K562 (cell line): Measurements from ENCODE around the gene PILRA. TPM values are rescaled to one million over a fixed set of nuclear protein-coding genes. Genes with fewer than 3 reads are reported as not detected.

Experiments used
- ARNT ChIP-seq, 2 experiments: fragments of 450-650 bp; IDR thresholded peaks; 2 replicates each; pipeline ENCODE4 v1.6.1; 2016; ENCODE audit warnings: mild to moderate bottlenecking in 1 of 2
- ASH1L ChIP-seq: fragments of 450-650 bp; IDR thresholded peaks from 2 replicates; pipeline ENCODE4 v1.6.1; 2018; ENCODE audit warnings: borderline replicate concordance, mild to moderate bottlenecking, low read depth; ENCODE audit not compliant: partially characterized antibody
- CCNT2 ChIP-seq: IDR thresholded peaks from 2 replicates; pipeline ENCODE4 v1.6.1; 2011; ENCODE audit warnings: borderline replicate concordance, low read depth, mild to moderate bottlenecking, moderate library complexity, mixed read lengths, low read length; ENCODE audit not compliant: insufficient read length; ENCODE audit errors: extremely low read depth
- CHD2 ChIP-seq: IDR thresholded peaks from 2 replicates; pipeline ENCODE4 v1.6.1; 2011; ENCODE audit warnings: low read depth, low read length
- DPF2 ChIP-seq: fragments of 450-650 bp; IDR thresholded peaks from 2 replicates; pipeline ENCODE4 v1.6.1; 2016
- EHMT2 ChIP-seq: fragments of 450-650 bp; IDR thresholded peaks from 2 replicates; pipeline ENCODE4 v1.6.1; 2018; ENCODE audit warnings: antibody characterized with exemption
- FOSL1 ChIP-seq: fragments of 200-800 bp; sonication (Bioruptor generic); conservative IDR thresholded peaks from 2 replicates; pipeline ENCODE4 v1.6.1; 2016; ENCODE audit warnings: missing genetic modification characterization, missing compliant biosample characterization
- KAT7 ChIP-seq: sonication (generic); formaldehyde crosslinking; IDR thresholded peaks from 2 replicates; pipeline ENCODE4 v1.8.0; 2022; ENCODE audit warnings: missing genetic modification reagents, mild to moderate bottlenecking, borderline replicate concordance
- KDM2B ChIP-seq: fragments of 250-450 bp; sonication (Bioruptor Pico); IDR thresholded peaks from 2 replicates; pipeline ENCODE4 v1.8.0; 2021; ENCODE audit warnings: mild to moderate bottlenecking, moderate library complexity
- KLF1 ChIP-seq: fragments of 450-650 bp; IDR thresholded peaks from 2 replicates; pipeline ENCODE4 v1.6.1; 2016; ENCODE audit warnings: missing genetic modification characterization, missing compliant biosample characterization
- NBN ChIP-seq: fragments of 450-650 bp; IDR thresholded peaks from 2 replicates; pipeline ENCODE4 v1.6.1; 2016; ENCODE audit warnings: low read depth, mild to moderate bottlenecking
- PTRF ChIP-seq: fragments of 450-650 bp; IDR thresholded peaks from 2 replicates; pipeline ENCODE4 v1.6.1; 2016; ENCODE audit warnings: mild to moderate bottlenecking, missing genetic modification characterization, missing compliant biosample characterization
- SLC30A9 ChIP-seq: fragments of 250-450 bp; sonication (Bioruptor Pico); IDR thresholded peaks from 2 replicates; pipeline ENCODE4 v1.8.0; 2022; ENCODE audit warnings: mild to moderate bottlenecking, moderate library complexity
- TAF7 ChIP-seq: fragments of 450-650 bp; IDR thresholded peaks from 2 replicates; pipeline ENCODE4 v1.6.1; 2016; ENCODE audit warnings: missing genetic modification characterization, missing compliant biosample characterization
- TBL1XR1 ChIP-seq, 2 experiments: IDR thresholded peaks; 2 replicates each; pipeline ENCODE4 v1.6.1; 2012; ENCODE audit warnings: improper control_type of control experiment in 2 of 2, low read length in 2 of 2, mild to moderate bottlenecking in 1 of 2
- ZNF444 ChIP-seq: fragments of 250-450 bp; sonication (Bioruptor Pico); IDR thresholded peaks from 2 replicates; pipeline ENCODE4 v1.4.0; 2020; ENCODE audit warnings: mild to moderate bottlenecking, moderate library complexity
- ZNF551 ChIP-seq: fragments of 250-450 bp; sonication (Bioruptor Pico); IDR thresholded peaks from 2 replicates; pipeline ENCODE4 v1.5.0; 2021; ENCODE audit warnings: mild to moderate bottlenecking, moderate library complexity
- polyA plus RNA-seq, 8 experiments: library from polyadenylated mRNA; depleted of rRNA in 4 of 8; stranded (reverse) in 5 of 8; unstranded in 3 of 8; fragments of >200 nt; fragmentation: Nextera tagmentation in 2 of 8; fragmentation: Illumina TruSeq in 1 of 8; extraction: Ambion mirVana in 2 of 8; extraction: Trizol in 1 of 8; gene quantifications; 2 replicates each; pipeline versions ENCODE4 v1.2.1 to v1.2.3, GENCODE V29; 2011 to 2014; ENCODE audit warnings: inconsistent platforms in 1 of 8, missing spikeins in 1 of 8
- total RNA-seq, 7 experiments: library from RNA; depleted of rRNA in 6 of 7; stranded (reverse); fragments of >200 nt in 6 of 7; fragmentation: Illumina TruSeq in 2 of 7; extraction: Trizol in 2 of 7; gene quantifications; 2 replicates each; pipeline versions ENCODE4 v1.2.1 to v1.2.3, GENCODE V29; 2011 to 2021; ENCODE audit warnings: low replicate concordance in 1 of 7
- TF ChIP-seq, protein P1 (sequence below): sonication (generic); formaldehyde crosslinking; IDR thresholded peaks from 2 replicates; pipeline ENCODE4 v1.8.1; 2022; ENCODE audit warnings: missing genetic modification reagents
- TF ChIP-seq, protein P2 (sequence below): fragments of 450-650 bp; IDR thresholded peaks from 2 replicates; pipeline ENCODE4 v1.7.0; 2016; ENCODE audit warnings: borderline replicate concordance
- TF ChIP-seq, protein P3 (sequence below): IDR thresholded peaks from 2 replicates; pipeline ENCODE4 v1.6.1; 2011; ENCODE audit warnings: borderline replicate concordance, low read depth, mild to moderate bottlenecking, moderate library complexity, low read length; ENCODE audit not compliant: insufficient read depth, poor library complexity, severe bottlenecking
- TF ChIP-seq, protein P4 (sequence below): fragments of 250-450 bp; sonication (Bioruptor Pico); IDR thresholded peaks from 2 replicates; pipeline ENCODE4 v1.8.0; 2021; ENCODE audit warnings: borderline replicate concordance, mild to moderate bottlenecking, moderate library complexity; ENCODE audit not compliant: poor library complexity, severe bottlenecking
- TF ChIP-seq, protein P5 (sequence below): fragments of 250-450 bp; sonication (Bioruptor Pico); IDR thresholded peaks from 2 replicates; pipeline ENCODE4 v1.9.0; 2021; ENCODE audit warnings: mild to moderate bottlenecking

The PILRA gene
- total and polyA plus RNA-seq, 9 of the 15 experiments (the other 6 are each of a cell fraction or from before 2014, with no cell fraction given), result 0.13 to 1.8 (median 0.62) TPM

DNA sequence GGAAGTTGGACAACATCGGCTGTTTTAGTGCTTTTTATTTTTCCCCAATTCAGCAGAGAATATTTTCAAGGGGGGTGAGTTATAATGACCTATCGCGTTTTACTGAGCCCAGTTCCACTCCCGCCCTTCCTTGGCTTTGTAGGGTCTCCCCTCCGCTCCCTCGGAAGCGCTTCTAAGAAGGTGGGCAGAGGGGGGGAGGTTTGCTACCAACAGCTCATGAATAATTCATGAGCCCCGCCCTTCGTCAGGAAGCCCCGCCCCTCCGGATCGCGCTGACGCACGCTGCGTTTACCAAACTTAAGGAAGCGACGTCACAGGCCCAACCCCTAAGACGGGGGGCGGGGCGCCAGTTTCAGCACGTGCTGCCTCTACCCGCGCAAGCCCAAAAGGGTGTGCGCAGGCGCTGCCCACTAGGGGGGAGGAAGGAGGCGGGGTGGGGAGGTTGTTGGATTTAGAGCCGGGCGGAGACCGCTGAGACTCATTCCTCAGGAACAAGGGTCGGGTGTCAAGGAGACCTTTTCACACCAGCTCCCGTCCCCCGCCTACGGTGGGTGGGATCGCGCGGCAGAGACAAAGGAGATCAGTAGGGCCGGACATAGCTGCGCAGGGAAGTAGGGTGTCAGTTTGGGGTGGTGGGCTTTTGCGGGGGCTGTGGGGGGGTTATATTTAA is 55.8 kb downstream of the PILRA start (continued):
- TF ChIP-seq ARNT (IDR thresholded peaks at IDR 0.05) (peak; percentile 15 to 24; a peak in 1 of 4 replicates), EHMT2 (no peak), ZNF551 (CRISPR knock-in tag) (peak; percentile 63; the same call in 1 of the 2 replicates), KAT7 (peak; percentile 93), ASH1L (no peak), TAF7 (peak; percentile 94), CHD2 (peak; percentile 56; the same call in 1 of the 2 replicates), KDM2B (CRISPR knock-in tag) (no peak), NBN (peak; percentile 54), ZNF444 (CRISPR knock-in tag) (no peak), KLF1 (tag) (no peak), PTRF (tag) (no peak), SLC30A9 (CRISPR knock-in tag) (no peak), FOSL1 (tag) (peak; percentile 37), TBL1XR1 (IDR thresholded peaks at IDR 0.05; ENCODE audit: low read length in 2 of 2) (peak; percentile 13 to 57; a peak in 2 of 4 replicates), DPF2 (peak; percentile 17; the same call in 1 of the 2 replicates), CCNT2 (peak; percentile 48)
- TF ChIP-seq, protein P1, sequence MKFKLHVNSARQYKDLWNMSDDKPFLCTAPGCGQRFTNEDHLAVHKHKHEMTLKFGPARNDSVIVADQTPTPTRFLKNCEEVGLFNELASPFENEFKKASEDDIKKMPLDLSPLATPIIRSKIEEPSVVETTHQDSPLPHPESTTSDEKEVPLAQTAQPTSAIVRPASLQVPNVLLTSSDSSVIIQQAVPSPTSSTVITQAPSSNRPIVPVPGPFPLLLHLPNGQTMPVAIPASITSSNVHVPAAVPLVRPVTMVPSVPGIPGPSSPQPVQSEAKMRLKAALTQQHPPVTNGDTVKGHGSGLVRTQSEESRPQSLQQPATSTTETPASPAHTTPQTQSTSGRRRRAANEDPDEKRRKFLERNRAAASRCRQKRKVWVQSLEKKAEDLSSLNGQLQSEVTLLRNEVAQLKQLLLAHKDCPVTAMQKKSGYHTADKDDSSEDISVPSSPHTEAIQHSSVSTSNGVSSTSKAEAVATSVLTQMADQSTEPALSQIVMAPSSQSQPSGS, result no peak
- TF ChIP-seq, protein P2, sequence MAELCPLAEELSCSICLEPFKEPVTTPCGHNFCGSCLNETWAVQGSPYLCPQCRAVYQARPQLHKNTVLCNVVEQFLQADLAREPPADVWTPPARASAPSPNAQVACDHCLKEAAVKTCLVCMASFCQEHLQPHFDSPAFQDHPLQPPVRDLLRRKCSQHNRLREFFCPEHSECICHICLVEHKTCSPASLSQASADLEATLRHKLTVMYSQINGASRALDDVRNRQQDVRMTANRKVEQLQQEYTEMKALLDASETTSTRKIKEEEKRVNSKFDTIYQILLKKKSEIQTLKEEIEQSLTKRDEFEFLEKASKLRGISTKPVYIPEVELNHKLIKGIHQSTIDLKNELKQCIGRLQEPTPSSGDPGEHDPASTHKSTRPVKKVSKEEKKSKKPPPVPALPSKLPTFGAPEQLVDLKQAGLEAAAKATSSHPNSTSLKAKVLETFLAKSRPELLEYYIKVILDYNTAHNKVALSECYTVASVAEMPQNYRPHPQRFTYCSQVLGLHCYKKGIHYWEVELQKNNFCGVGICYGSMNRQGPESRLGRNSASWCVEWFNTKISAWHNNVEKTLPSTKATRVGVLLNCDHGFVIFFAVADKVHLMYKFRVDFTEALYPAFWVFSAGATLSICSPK, result 0 out of 2 replicates have a peak, but pooled peaks have one; percentile 4
- TF ChIP-seq, protein P3, sequence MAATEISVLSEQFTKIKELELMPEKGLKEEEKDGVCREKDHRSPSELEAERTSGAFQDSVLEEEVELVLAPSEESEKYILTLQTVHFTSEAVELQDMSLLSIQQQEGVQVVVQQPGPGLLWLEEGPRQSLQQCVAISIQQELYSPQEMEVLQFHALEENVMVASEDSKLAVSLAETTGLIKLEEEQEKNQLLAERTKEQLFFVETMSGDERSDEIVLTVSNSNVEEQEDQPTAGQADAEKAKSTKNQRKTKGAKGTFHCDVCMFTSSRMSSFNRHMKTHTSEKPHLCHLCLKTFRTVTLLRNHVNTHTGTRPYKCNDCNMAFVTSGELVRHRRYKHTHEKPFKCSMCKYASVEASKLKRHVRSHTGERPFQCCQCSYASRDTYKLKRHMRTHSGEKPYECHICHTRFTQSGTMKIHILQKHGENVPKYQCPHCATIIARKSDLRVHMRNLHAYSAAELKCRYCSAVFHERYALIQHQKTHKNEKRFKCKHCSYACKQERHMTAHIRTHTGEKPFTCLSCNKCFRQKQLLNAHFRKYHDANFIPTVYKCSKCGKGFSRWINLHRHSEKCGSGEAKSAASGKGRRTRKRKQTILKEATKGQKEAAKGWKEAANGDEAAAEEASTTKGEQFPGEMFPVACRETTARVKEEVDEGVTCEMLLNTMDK, result peak; percentile 46
- TF ChIP-seq, protein P4, sequence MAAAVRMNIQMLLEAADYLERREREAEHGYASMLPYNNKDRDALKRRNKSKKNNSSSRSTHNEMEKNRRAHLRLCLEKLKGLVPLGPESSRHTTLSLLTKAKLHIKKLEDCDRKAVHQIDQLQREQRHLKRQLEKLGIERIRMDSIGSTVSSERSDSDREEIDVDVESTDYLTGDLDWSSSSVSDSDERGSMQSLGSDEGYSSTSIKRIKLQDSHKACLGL (CRISPR knock-in tag), result no peak
- TF ChIP-seq, protein P5, sequence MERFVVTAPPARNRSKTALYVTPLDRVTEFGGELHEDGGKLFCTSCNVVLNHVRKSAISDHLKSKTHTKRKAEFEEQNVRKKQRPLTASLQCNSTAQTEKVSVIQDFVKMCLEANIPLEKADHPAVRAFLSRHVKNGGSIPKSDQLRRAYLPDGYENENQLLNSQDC (CRISPR knock-in tag), result peak; percentile 89
